NK-92 (cell line): ENCODE results near the gene GRK6.

Source experiments
- DNase-seq: peaks from one replicate; lab custom pipeline; 2025; ENCODE audit not compliant: unreplicated experiment; lab: John Stamatoyannopoulos, UW

Gene GRK6

GRCh38 chr5:177452688-177453638, 26.5 kb downstream of the GRK6 start:
- no peak for DNase-seq

GRCh38 chr5:177453852-177454396, 27.4 kb downstream of the GRK6 start:
- no peak for DNase-seq

- peak; percentile 59 for DNase-seq
Observed at GRCh38 chr5:177454397-177455035, 28.0 kb downstream of the GRK6 start.

GRCh38 chr5:177455036-177455660, 28.7 kb downstream of the GRK6 start:
- DNase-seq, result peak; percentile 54

- peak; percentile 34 for DNase-seq
Observed at GRCh38 chr5:177455661-177456590, 29.4 kb downstream of the GRK6 start.

GRCh38 chr5:177456591-177456964, 30.1 kb downstream of the GRK6 start:
- no peak for DNase-seq

- DNase-seq, result no peak
Observed at GRCh38 chr5:177456976-177457851, 30.7 kb downstream of the GRK6 start.

- DNase-seq, result no peak
Observed at GRCh38 chr5:177457852-177458681, 31.6 kb downstream of the GRK6 start.

- DNase-seq, result no peak
Observed at GRCh38 chr5:177458912-177459350, 32.5 kb downstream of the GRK6 start.

GRCh38 chr5:177459357-177459756, 32.9 kb downstream of the GRK6 start:
- DNase-seq, result no peak

- no peak for DNase-seq
Observed at GRCh38 chr5:177459819-177460628, 33.5 kb downstream of the GRK6 start.

- DNase-seq, result no peak
Observed at GRCh38 chr5:177462021-177462670, 35.7 kb downstream of the GRK6 start.

GRCh38 chr5:177465044-177465443, 38.6 kb downstream of the GRK6 start:
- no peak for DNase-seq

- DNase-seq, result no peak
Observed at GRCh38 chr5:177466861-177467260, 40.4 kb downstream of the GRK6 start.

- DNase-seq, result no peak
Observed at GRCh38 chr5:177467436-177467835, 41.0 kb downstream of the GRK6 start.

GRCh38 chr5:177468329-177468684, 41.8 kb downstream of the GRK6 start:
- no peak for DNase-seq
